ENCODE measurements around the gene ADAM8.

- no peak for TF ChIP-seq POLR2A (IDR thresholded peaks at IDR 0.05)
- TF ChIP-seq POLR2AphosphoS5 (IDR thresholded peaks at IDR 0.05), result no peak
- no peak for TF ChIP-seq CTCF (IDR thresholded peaks at IDR 0.05)
- no peak for TF ChIP-seq EP300 (IDR thresholded peaks at IDR 0.05; ENCODE audit: low read depth)
These were observed 33.2 kb upstream of the ADAM8 start for GRCh38 chr10:133309720-133310398.
